CD14-positive monocyte (primary cell): ENCODE data around the gene ATXN7L1. TPM values are rescaled to one million over a fixed set of nuclear protein-coding genes. Genes with fewer than 3 reads are reported as not detected.

Experiments
- DNase-seq, 3 donors: peaks; one replicate each; pipeline ENCODE4 v3.0.0-alpha.2; 2011 to 2022
- H2AFZ ChIP-seq: 2 replicates; pipeline ENCODE4 v1.6.0; 2012; ENCODE audit warnings: mild to moderate bottlenecking, low read depth, low read length, inconsistent platforms; ENCODE audit not compliant: insufficient read depth, poor library complexity, severe bottlenecking
- H3K27ac ChIP-seq, 2 donors: 1 replicate in 1 of 2; 2 replicates in 1 of 2; pipeline ENCODE4 v1.5.1; 2012 to 2013; ENCODE audit warnings: low read length in 2 of 2, control low read depth in 1 of 2, inconsistent platforms in 1 of 2, low read depth in 1 of 2, mild to moderate bottlenecking in 1 of 2
- H3K27me3 ChIP-seq, 2 donors: one replicate each; pipeline versions ENCODE4 v1.6.0 to v1.6.1; 2011 to 2013; ENCODE audit warnings: low read length in 2 of 2; ENCODE audit not compliant: control insufficient read depth in 2 of 2, insufficient read depth in 2 of 2
- H3K36me3 ChIP-seq, 2 donors: replicated peaks in 1 of 2; 1 replicate in 1 of 2; 2 replicates in 1 of 2; pipeline versions ENCODE4 v1.5.1 to v1.6.1; 2012 to 2013; ENCODE audit warnings: low read length in 2 of 2, control low read depth in 1 of 2, inconsistent platforms in 1 of 2, mild to moderate bottlenecking in 1 of 2; ENCODE audit not compliant: insufficient read depth in 2 of 2, control insufficient read depth in 1 of 2
- H3K4me1 ChIP-seq, 2 donors: 1 replicate in 1 of 2; 2 replicates in 1 of 2; pipeline versions ENCODE4 v1.5.1 to v1.6.1; 2012 to 2013; ENCODE audit warnings: low read length in 2 of 2, control low read depth in 1 of 2, inconsistent platforms in 1 of 2, mild to moderate bottlenecking in 1 of 2, moderate library complexity in 1 of 2; ENCODE audit not compliant: insufficient read depth in 2 of 2, control insufficient read depth in 1 of 2
- H3K4me2 ChIP-seq: replicated peaks from 2 replicates; pipeline ENCODE3; 2012; ENCODE audit warnings: low read length, moderate library complexity, mild to moderate bottlenecking; ENCODE audit not compliant: poor library complexity, severe bottlenecking; ENCODE audit errors: extremely low read depth
- H3K4me3 ChIP-seq, 3 experiments: fragments of 200-600 bp in 1 of 3; sonication (generic) in 1 of 3; replicated peaks in 1 of 3; 1 replicate in 2 of 3; 2 replicates in 1 of 3; pipeline ENCODE4 v1.5.1; 2011 to 2013; ENCODE audit warnings: low read length in 3 of 3, mild to moderate bottlenecking in 3 of 3, control low read depth in 2 of 3, low read depth in 2 of 3, inconsistent platforms in 1 of 3, moderate library complexity in 1 of 3
- H3K79me2 ChIP-seq: 2 replicates; pipeline ENCODE4 v1.6.0; 2012; ENCODE audit warnings: mild to moderate bottlenecking, control low read depth, inconsistent platforms, low read length, moderate library complexity; ENCODE audit not compliant: insufficient read depth
- H3K9ac ChIP-seq: 2 replicates; pipeline ENCODE4 v1.6.0; 2017; ENCODE audit warnings: low read length, mild to moderate bottlenecking; ENCODE audit not compliant: insufficient read depth, poor library complexity, severe bottlenecking
- H3K9me3 ChIP-seq, 2 donors: replicated peaks in 1 of 2; 1 replicate in 1 of 2; 2 replicates in 1 of 2; pipeline versions ENCODE4 v1.5.1 to v1.6.1; 2012 to 2013; ENCODE audit warnings: low read length in 2 of 2, control low read depth in 1 of 2; ENCODE audit not compliant: control insufficient read depth in 1 of 2, insufficient read depth in 1 of 2
- H4K20me1 ChIP-seq: 2 replicates; pipeline ENCODE4 v1.6.0; 2012; ENCODE audit warnings: mild to moderate bottlenecking, low read length, control low read depth, moderate library complexity; ENCODE audit not compliant: insufficient read depth
- H3K27ac Mint-ChIP-seq, 7 donors: one replicate each; pipeline ENCODE4 v1.8.0; 2020; ENCODE audit warnings: mild to moderate bottlenecking in 7 of 7, mixed read lengths in 7 of 7, moderate library complexity in 6 of 7, inconsistent platforms in 2 of 7
- H3K27me3 Mint-ChIP-seq, 3 donors: one replicate each; pipeline ENCODE4 v1.8.0; 2021 to 2022; ENCODE audit warnings: low read depth in 3 of 3, mild to moderate bottlenecking in 3 of 3, mixed read lengths in 3 of 3, moderate library complexity in 3 of 3, inconsistent platforms in 1 of 3
- H3K36me3 Mint-ChIP-seq, 2 donors: one replicate each; pipeline ENCODE4 v1.8.0; 2020; ENCODE audit warnings: mixed read lengths in 2 of 2, inconsistent platforms in 1 of 2, mild to moderate bottlenecking in 1 of 2
- H3K4me1 Mint-ChIP-seq: one replicate; pipeline ENCODE4 v1.8.0; 2020; ENCODE audit warnings: mild to moderate bottlenecking, mixed read lengths
- H3K4me3 Mint-ChIP-seq, 2 donors: one replicate each; pipeline ENCODE4 v1.8.0; 2020; ENCODE audit warnings: mild to moderate bottlenecking in 2 of 2, mixed read lengths in 2 of 2, moderate library complexity in 1 of 2
- H3K9me3 Mint-ChIP-seq, 7 donors: one replicate each; pipeline ENCODE4 v1.8.0; 2020 to 2022; ENCODE audit warnings: mixed read lengths in 7 of 7, mild to moderate bottlenecking in 6 of 7, moderate library complexity in 6 of 7, inconsistent platforms in 2 of 7
- CTCF ChIP-seq: fragments of 200-600 bp; IDR thresholded peaks from one replicate; pipeline ENCODE4 v1.8.0; 2022; ENCODE audit warnings: antibody characterized with exemption, mild to moderate bottlenecking
- WGBS: methylation state at CpG from one replicate; pipeline ENCODE4 v1.1.5; 2013; ENCODE audit warnings: missing lambda C conversion rate; ENCODE audit not compliant: insufficient coverage; 5-methylcytosine and 5-hydroxymethylcytosine counted together
- intact Hi-C, 2 donors: fragments of 100-400 bp; cut with micrococcal nuclease; formaldehyde crosslinking; loops; one replicate each; pipeline versions ENCODE4 v1.15.0 to v1.15.1; 2023
- polyA plus RNA-seq, 3 donors: library from polyadenylated mRNA; depleted of rRNA in 1 of 3; unstranded in 2 of 3; stranded (reverse) in 1 of 3; fragments of 300-500 nt in 2 of 3; fragments of >200 nt in 1 of 3; fragmentation: Illumina TruSeq in 2 of 3; gene quantifications; 1 replicate in 2 of 3; 2 replicates in 1 of 3; pipeline ENCODE4 v1.2.3, GENCODE V29; 2012 to 2021

The ATXN7L1 gene
- polyA plus RNA-seq, 3 donors = 4.5 to 12.2 (median 11.2) TPM

- Mint-ChIP-seq H3K36me3 (peaks cover 74 to 94% of the 10 kb centered on the region in 2 donors), H3K9me3 (no peaks in the 10 kb centered on the region), H3K4me3 (no peak overlapping the region), H3K27me3 (no peaks in the 10 kb centered on the region), H3K27ac (peak overlapping the region in 1 of 7 donors; percentile 24), H3K4me1 (peaks cover 5% of the 10 kb centered on the region)
- no peaks in the 10 kb centered on the region for H3K4me1 ChIP-seq
- peaks cover 30% of the 10 kb centered on the region for H4K20me1 ChIP-seq
- no peak for DNase-seq
- no peak overlapping the region for H3K27ac ChIP-seq
- no peak overlapping the region for H3K9ac ChIP-seq
- H3K9me3 ChIP-seq = no peaks in the 10 kb centered on the region
- H3K27me3 ChIP-seq = no peaks in the 10 kb centered on the region
- H3K36me3 ChIP-seq = peaks cover 69 to 90% of the 10 kb centered on the region in 2 donors
- no peak for TF ChIP-seq CTCF
- intact Hi-C loops = no loop called here
- H3K4me2 ChIP-seq = no peak overlapping the region
- H2AFZ ChIP-seq = no peak overlapping the region
- H3K4me3 ChIP-seq = no peak overlapping the region
- 95% methylated on average over 10 of the region's 15 CpGs for WGBS
- peaks cover 7% of the 10 kb centered on the region for H3K79me2 ChIP-seq
These were observed 233.0 kb downstream of the ATXN7L1 start for GRCh38 chr7:105643384-105643783.

GRCh38 chr7:105642264-105642663 is 234.1 kb downstream of the ATXN7L1 start:
- no peak for DNase-seq
- Histone ChIP-seq H3K27ac (no peak overlapping the region), H3K36me3 (peaks cover 72 to 90% of the 10 kb centered on the region in 2 donors), H3K4me1 (no peaks in the 10 kb centered on the region), H3K27me3 (no peaks in the 10 kb centered on the region), H3K9me3 (no peaks in the 10 kb centered on the region), H3K4me3 (no peak overlapping the region), H3K9ac (no peak overlapping the region), H3K4me2 (no peak overlapping the region), H3K79me2 (peaks cover 7% of the 10 kb centered on the region), H4K20me1 (peaks cover 20% of the 10 kb centered on the region), H2AFZ (no peak overlapping the region)
- intact Hi-C loops = no loop called here
- no peaks in the 10 kb centered on the region for H3K27me3 Mint-ChIP-seq
- H3K36me3 Mint-ChIP-seq = peaks cover 77 to 94% of the 10 kb centered on the region in 2 donors
- no peak overlapping the region for H3K4me3 Mint-ChIP-seq
- 96% methylated on average over 3 of the region's 7 CpGs for WGBS
- no peak for TF ChIP-seq CTCF
- no peaks in the 10 kb centered on the region for H3K9me3 Mint-ChIP-seq
- H3K27ac Mint-ChIP-seq = peak overlapping the region in 1 of 7 donors; percentile 48
- H3K4me1 Mint-ChIP-seq = peaks cover 5% of the 10 kb centered on the region
